LoVo (cell line): Measurements from ENCODE around the gene AIFM3.

ENCODE experiments used
- DNase-seq: peaks from one replicate; pipeline ENCODE4 v3.0.0-alpha.2; 2016; ENCODE audit warnings: low spot score

The AIFM3 gene

DNA sequence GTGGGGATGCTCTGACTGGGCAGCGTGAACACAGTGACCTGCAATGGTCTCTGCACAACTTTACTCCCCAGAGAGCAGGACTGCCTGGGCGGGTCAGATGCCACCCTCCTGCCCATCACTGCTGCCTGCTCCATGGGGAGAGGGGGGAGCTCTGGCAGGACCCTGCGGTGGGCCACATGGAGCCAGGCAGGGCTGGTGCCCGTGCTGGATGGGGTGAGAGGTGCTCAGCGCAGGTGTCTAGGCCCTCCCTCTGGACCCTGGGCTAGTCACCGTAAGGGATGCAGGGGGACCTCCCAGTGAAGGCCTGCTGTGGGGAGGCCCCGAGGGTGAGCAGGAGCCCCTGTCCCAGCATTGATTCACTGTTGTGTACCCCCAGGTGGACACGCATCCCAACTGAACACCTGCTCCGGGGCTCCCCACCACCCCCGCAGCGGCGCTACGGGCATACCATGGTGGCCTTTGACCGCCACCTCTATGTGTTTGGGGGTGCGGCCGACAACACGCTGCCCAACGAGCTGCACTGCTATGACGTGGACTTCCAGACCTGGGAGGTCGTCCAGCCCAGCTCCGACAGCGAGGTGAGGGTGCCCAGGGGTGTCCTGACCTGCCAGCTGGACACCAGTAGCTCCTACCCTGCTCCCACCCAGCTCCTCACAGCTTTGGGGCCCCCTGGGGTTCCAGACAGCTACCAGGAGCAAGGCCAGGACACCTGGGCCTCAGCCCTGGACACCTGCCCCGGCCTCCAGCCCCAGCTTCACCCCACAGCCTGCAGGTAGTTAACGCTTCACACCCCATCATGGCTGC is 24.4 kb downstream of the AIFM3 start:
- DNase-seq: no peak

DNA sequence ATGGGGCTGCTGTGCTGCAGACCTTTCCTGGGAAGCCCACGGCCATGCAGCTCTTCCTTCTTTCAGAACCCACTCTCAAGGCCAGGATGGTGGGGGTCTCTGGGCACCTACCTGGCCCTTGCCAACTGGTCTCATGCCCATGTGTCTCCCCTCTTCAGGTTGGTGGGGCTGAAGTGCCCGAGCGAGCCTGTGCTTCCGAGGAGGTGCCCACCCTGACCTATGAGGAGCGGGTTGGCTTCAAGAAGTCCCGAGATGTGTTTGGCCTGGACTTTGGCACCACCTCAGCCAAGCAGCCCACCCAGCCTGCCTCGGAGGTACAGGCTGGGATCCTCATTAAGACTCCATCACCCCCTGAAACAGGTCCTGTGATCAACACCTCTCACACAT is 25.0 kb downstream of the AIFM3 start:
- DNase-seq: no peak

DNA sequence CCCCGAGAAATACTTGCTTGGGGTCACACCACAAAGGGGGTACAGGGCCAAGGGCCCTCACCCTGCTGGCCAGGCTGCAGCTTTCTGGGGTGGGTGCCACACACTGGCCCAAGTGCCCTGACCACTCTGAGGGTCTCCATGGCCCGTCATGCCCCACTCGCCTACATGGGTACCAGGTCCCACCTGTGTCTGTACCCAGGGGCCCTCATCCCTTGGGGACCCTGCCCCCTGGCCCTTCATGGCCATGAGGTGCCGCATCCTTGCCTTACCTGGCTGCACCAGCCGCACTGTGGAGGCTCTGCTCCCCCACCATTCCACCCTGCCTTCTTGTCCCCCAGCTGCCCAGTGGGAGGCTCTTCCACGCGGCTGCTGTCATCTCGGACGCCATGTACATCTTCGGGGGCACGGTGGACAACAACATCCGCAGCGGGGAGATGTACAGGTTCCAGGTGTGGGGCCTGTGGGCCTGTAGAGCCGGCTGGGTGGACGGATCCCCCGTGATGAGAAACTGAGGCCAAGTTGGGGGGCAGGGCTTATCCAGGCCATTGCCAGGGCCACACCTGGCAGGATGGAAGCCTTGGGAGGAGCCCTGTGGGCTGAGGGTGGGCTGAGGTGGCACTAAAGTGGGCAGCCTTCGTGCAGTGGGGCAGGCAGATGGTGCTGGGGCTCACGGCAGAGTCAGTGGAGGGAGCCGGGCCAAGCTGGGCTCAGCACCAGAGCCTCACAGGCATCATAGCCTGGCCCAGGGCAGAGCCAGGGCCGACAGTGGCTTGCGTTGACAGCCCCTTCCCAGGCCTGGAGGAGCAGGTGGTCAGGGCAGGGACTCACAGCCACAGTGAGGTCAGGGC is 25.6 kb downstream of the AIFM3 start:
- no peak for DNase-seq

DNA sequence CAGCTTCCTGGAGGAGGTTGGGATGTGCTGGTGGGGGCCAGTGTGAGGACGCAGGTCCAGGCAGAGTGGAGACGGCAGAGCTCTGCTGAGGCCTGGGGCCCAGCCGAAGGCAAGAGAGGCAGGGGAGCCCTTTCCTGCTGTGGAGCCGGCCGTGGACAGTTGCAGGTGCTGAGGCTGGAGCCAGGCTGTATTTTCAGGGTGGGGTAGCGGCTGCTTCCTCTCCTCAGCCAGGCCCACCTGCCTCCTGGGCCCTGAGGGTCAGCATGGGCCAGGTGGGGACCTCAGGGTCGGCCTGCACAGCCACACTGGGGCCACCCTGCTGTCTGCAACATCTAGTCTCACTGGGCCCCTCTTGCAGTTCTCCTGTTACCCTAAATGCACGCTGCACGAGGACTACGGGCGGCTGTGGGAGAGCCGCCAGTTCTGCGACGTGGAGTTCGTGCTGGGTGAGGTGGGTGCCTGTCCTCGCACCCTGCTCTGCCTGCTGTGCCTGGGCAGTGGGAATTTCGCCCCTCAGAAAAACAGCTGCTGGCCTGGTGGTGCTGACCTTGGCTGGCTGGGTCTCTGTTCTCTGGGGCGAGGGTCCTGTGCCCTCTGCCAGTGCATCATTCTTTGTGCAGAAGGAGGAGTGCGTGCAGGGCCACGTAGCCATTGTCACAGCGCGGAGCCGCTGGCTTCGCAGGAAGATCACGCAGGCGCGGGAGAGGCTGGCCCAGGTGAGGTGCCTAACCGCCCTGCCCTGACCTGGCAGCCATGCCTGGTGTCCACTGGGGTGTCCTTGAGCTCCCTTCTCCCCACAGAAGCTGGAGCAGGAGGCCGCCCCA is 26.5 kb downstream of the AIFM3 start:
- DNase-seq: no peak

DNA sequence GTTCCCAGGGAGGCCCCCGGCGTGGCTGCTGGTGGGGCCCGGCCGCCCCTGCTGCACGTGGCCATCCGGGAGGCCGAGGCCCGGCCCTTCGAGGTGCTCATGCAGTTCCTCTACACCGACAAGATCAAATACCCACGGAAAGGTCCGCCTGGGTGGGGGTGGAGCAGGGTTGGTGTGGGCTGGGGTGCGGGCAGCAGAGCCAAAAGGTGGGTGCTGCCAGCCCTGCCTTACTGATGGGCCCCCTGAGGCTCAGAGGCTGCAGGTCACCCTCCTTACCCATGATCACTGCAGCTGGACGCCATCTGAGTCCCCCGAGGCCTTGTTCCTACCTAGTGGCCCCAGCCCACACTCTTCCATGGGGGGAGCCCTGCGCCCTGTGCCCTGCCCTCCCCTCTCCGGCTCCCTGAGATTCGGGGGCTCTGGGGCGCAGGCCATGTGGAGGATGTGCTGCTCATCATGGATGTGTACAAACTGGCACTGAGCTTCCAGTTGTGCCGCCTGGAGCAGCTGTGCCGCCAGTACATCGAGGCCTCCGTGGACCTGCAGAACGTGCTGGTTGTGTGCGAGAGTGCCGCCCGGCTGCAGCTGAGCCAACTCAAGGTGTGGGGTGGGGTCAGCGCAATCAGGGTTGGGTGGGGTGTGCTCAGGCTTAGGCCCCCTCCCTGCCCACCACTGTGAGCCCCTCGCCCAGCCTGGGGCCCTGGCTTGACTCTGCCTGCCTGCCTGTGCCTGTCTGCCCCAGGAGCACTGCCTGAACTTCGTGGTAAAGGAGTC is 27.3 kb downstream of the AIFM3 start:
- no peak for DNase-seq

DNA sequence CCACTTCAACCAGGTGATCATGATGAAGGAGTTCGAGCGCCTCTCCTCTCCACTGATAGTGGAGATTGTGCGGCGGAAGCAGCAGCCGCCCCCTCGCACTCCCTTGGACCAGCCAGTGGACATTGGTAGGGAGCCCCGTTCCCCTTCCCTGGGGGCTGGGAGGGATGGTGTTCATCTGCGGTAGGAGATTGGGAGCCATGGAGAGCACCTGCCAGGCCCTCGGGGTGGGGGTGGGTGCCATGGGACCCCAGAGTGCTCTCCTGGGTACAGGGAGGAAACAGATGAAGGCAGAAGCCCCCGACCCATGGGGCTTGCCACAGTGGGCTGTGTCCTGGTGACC is 27.8 kb downstream of the AIFM3 start:
- DNase-seq: no peak

DNA sequence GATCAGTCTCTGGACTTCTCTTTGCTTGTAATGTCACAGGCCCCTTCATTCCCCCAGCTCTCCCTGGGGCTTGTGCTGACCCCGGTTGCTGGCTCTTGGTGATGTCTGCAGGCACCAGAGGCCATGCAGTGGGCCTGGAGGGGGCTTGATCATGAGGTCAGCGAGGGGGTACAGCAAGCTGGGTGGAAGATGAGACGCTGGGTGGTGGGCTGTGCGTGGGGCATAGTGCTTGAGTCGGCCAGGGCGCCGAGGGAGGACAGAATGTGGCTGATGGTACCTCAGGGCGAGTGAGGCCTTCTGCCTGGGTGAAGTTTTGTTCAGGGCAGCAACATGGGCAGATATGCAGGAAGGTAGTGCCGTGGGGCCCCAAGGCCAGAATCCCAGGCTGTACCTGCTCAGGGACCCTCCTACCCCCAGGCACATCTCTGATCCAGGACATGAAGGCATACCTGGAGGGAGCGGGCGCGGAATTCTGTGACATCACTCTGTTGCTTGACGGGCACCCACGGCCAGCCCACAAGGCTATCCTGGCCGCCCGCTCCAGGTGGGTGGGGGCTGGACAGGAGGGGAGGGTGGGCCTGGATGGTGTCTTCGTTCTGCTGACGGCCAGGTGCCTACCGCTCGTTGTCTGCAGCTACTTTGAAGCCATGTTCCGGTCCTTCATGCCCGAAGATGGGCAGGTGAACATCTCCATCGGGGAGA is 28.4 kb downstream of the AIFM3 start:
- DNase-seq: no peak

DNA sequence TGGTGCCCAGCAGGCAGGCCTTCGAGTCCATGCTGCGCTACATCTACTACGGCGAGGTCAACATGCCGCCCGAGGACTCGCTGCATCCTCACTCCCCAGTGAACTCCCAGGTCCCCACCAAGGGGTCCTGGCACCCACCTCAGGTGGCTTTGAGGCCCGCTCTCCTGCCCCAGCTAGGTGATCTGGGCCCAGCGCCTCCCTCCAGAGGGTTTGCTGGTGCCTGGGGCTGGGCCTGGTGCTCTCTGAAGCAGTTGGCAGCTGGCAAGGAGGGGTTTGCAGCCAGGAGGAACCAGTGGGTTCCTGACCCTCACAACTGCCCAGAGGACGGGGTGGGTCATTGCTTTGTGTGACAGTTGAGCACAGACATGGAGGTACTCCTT is 29.0 kb downstream of the AIFM3 start:
- no peak for DNase-seq

DNA sequence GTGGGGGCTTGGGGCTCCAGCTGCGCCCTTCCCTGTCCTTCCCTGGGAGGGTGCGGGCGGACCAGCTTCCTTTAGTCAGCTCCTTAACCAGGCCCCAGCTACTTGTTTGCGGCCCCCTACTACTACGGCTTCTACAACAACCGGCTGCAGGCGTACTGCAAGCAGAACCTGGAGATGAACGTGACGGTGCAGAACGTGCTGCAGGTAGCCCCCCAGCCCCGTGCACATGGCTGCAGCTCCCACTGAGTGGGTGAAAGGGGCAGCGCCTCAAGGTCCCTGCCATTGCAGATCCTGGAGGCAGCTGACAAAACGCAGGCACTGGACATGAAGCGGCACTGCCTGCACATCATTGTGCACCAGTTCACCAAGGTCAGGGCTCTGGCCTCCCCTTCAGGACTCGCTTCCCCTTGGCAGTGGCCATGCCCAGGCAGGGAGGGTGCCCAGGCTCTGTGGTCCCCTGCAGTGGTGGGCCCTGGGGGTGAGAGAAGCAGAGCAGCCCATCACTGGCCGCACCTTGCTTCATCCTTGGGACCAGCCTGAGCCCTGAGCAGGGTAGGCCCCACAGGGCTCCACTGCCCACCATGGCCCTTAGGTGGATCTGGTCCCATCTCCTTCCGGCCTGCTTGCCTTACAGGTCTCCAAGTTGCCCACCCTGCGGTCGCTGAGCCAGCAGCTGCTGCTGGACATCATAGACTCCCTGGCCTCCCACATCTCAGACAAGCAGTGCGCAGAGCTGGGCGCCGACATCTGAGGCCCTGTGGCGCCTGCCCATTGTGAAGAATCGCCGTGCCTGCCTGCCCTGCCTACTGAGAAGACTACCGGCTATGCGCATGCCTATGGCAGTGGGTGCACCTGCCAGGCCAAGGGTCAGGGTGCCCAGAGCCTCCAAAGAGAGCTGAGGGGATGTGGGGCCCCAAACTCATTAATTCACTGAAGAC is 29.8 kb downstream of the AIFM3 start:
- no peak for DNase-seq

DNA sequence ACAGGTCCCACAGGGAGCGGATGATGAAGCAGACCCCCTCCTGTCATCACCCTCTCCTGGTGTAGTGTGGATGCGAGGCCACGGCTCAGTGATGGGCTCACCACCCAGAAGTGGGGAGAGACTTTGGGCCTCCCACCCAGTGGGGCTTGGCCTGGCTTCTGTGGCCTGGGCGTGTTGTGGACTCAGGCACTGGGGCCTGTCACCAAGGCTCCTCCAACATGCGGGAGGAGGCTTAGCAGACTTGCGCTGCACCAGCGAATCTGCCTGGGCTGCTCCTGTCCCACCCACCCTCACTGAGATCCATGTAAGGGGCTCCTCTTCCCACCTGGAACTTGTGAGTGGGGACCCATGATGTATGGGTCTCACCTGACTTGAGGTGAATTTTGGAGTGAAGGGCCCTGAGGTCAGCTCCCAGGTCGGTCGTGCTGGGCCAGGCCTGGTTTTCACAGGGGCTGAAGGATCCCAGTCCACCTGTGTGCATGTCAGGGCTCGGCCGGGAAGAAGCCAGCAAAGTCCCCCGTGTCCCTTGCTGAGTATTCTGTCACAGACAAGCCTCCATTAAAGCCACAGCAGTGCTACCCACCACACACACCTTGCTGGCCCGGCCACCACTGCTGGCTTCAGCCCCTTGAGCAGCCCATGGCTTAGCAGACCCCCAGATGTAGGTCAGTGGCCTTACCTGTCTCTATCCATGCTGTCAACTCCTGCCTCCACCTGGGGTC is 30.6 kb downstream of the AIFM3 start:
- no peak for DNase-seq

DNA sequence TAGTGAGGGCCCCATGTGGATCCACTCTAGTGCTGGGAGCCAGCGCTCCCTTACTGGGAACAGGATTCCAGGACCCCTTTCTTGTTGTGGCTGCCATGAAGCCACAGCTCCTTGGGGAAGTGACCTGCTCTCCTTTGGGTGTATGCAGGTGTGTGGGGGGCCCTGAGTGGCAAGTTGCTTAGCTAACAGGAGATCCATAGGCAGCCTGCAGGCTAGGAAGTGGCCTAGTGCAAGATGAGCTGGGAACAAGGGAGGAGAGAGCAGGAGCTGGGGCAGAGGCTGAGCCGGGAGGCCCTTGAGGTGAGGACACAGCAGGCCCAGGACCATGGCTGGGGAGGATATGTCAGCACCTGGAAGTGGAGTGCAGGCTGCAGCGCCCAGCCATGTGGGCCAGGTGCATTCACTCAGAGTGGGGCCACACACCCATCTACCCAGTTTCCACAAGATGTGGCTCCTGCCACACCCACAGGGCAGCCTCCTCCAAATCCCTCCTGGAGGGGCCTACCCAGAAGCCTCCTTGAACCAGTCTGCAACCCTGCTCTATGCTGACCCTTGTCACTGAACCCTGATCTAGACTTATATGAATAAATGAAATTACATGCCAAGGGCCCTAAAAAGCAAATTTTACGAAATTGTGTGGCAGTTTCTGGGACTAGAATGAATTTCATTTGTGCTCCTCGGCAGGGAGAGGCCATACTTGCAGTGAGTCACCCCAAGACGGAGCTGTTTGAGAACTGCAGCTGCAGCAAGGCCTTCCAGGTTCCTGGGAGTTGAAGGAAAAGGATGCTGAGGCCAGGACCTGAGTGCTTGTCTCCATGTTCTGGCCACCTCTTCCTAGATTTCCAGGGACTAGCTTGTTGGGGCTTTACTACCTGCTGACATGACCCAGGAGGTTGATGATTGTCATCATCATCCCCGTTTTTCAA is 31.6 kb downstream of the AIFM3 start:
- DNase-seq: no peak

DNA sequence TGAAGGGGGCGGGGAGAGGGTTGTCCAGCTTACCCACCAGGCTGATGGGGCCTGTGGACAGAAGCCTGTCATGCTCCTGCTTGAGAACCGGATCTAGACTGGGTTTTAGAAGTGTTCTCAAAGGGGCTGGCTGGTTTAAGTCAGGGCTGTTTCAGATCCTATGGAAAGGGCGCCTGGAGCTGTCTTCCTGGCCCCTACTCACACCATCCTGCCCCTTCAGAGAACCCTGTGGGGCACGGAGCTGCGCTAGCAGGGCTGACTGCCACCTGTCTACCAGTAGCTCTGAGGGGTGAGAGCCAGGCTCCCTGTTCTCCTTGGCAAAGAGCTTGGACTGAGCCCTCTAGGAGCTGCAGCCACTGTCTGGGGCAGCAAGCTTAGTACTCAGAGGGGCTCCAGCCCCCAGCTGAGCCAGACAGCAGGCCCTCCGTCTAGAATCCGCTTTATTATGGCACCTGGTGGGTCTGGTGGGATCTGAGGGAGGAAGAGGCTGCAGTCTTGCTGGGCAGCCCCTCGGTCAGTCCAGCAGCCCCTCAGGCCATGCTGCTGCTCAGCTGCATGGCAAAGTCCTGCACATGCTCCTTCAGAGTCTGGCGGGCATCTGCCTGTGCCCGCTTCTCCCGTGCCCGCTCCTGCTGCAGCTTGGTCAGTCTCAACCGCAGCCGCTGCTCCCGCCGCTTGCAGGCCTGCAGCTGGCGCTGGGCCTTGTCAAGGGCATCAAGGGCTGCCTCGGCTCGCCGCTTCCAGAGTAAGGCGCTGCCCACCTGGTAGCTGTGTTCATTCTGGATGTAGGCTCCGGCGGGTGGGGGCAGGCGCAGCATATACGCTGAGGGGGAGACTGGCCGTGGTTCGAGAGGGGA is 32.5 kb downstream of the AIFM3 start:
- no peak for DNase-seq

DNA sequence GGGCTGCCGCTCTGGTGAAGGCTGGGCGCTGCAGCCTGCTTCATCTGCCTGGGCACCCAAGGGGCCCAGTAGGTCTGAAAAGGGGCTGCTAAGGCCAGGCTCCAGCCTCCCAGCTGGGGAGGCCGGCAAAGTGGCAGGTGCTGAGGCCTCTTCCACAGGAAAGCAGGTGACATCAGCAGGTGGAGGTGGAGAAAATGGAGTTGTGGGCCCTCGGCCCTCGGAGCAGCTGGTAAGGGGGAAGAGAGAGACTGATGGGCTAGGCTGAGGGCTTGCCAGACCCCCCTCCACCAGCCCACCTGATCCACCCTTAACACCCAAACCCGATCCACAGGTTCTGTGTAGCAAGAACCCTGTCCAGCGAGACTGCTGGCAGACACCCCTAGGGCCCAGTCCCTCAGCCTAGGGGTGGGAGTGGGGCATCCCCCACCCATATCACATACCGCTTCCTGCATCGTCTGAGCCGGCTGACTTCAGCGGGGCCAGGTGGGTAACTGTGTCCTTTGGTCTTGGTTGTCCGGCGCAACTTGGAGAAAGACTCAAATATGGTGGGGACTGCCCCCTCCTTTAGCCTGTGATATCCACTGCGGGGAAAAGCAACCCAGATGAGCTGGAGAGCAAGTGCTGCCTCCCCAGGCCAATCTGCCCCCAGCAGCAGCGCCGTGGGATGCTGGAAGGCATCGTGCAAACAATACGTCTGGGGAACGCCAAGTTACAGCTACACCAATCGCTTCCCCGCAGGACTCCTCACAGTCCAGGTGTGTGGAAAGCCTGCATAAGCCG is 33.3 kb downstream of the AIFM3 start:
- no peak for DNase-seq

DNA sequence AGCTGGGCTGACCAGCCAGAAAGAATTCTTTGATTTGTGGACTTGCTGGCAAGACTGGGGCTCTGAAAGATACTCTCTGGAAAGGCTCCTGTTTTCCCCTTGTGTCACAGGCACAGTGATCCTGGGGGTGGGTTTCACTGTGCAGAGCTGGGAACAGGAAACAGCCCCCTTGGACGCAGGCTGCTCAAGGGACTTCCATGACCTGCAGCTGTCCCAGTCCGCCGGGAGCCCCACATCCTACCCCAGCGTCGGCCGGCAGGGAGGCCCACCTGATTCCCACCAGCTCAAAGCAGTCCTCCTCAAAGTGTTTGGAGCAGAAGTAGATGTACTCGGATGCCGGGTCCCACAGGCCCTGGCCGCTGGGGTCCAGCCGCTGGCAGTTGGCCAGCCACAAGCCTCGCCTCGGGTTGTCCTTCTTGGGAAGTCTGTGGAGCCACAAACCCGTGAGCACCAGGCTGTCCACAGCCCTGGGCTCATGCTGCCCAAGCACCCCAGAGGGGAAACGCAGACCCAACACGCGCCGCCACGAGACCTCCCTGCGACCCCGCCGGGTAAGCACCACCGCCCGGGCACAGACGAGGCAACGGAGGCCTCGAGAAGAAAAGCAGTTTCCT is 34.0 kb downstream of the AIFM3 start:
- DNase-seq: no peak

DNA sequence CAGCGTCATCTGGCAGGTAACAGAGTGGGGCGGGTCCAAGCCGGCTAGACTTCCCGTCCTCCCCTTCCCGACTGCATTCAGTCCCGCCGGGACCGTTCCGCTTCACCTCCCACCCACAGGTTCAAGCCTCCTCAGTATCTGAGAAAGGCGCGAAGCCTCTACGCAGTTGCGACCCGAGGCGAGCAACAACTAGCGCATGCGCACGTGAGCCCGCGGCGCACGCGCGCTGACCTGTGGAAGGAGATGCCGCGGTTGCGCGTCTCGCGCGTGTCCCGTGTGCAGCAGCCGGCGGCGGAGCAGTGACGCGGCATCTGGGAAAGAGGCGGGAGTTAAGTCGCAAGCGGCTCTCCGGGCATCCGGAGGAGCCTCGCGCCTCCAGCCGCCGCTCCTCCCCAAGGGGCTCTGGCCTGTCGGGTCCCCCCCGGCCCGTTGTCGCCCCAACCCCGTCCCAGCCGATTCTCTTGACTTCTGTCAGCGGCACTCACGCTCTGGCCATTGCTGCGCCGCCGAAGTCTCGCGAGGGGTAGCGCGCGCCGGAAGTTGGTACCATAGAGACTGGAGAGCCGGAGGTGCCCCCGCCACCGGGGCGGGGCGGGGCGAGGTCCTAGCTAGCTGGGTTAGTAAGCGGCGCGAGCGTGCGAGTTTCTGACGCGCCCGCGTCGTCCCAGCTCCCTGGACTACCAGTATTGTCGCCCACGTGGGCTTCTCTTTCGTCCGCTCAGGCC is 34.7 kb downstream of the AIFM3 start, which contains the start of gene THAP7:
THAP7 (minus strand) TSS at position 518 of the 725 bp plus-strand sequence; CDS start at position 311, 207 bp downstream.
- DNase-seq: peak; percentile 96
